ENCODE data around the gene RGS1.

The RGS1 gene

GRCh38 chr1:192587386-192588266, 12.1 kb downstream of the RGS1 start:
- Mint-ChIP-seq H3K27ac (no peak overlapping the region), H3K9me3 (ENCODE audit: low read depth) (no peaks in the 10 kb centered on the region), H3K36me3 (no peaks in the 10 kb centered on the region), H3K4me1 (ENCODE audit: low read depth) (no peaks in the 10 kb centered on the region), H3K27me3 (peaks cover 1% of the 10 kb centered on the region), H3K4me3 (no peak overlapping the region)

DNA sequence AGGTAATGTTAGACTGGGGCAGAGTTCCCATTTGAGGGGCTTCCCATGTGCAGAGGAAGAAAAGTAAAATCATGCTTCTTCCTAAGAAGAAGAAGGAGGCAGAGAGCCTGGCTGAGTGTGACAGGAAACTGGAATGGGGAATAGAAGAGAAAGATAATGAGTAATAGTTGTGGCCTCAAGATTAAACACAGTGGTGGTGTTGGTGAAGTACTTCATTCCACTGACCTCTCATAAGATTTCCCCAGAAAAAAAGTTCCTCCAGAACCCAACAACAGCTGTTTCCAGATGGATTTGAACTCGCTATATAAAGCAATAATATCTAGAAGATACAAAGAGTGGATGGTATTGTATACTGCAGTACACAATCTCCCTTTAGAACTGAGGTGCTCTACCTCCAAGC, 13.0 kb downstream of the RGS1 start:
- no peak overlapping the region for H3K4me3 Mint-ChIP-seq
- no peaks in the 10 kb centered on the region for H3K9me3 Mint-ChIP-seq (ENCODE audit: low read depth)
- peaks cover 1% of the 10 kb centered on the region for H3K27me3 Mint-ChIP-seq
- H3K4me1 Mint-ChIP-seq (ENCODE audit: low read depth): no peaks in the 10 kb centered on the region
- no peaks in the 10 kb centered on the region for H3K36me3 Mint-ChIP-seq
- H3K27ac Mint-ChIP-seq: no peak overlapping the region

DNA sequence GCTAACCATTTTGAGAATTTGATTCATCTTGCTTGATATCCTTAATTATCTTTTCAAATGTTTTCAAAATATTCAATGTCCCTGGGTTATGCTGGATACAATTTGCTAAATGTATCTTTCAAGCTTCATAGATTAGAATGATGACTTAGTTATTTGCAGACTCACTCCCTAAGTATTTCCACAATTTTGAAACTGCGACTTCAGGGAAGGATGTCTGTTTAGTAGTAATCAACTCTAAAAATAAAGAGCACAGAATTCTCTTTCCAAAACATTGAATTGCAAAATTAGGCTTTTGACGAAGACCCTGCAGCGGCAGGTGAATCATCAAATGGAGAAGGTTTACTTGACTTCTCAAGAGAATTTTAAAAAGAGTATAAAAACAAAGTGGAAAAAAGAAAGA, 14.2 kb downstream of the RGS1 start:
- Mint-ChIP-seq H3K36me3 (no peaks in the 10 kb centered on the region), H3K9me3 (ENCODE audit: low read depth) (no peaks in the 10 kb centered on the region), H3K27ac (no peak overlapping the region), H3K4me3 (no peak overlapping the region), H3K27me3 (peaks cover 4% of the 10 kb centered on the region), H3K4me1 (ENCODE audit: low read depth) (no peaks in the 10 kb centered on the region)

DNA sequence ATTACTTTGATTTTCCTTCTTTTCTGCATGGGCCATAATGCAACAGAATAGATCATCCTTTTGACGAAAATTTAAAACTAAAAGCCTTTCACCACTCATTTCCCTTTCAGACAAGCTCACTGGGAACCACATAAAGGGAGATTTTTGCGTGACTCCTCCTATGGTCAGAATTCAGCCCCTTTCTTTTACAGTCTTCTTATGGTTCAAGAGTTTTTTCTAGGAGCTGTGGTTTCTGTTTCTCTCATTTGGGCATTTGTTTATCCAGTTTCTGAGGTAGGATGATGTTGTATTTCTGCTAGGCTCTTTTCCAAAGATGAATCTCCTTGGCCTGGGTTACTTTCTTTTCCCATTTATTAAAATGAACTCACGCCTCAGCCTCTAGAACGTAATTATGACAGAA, 16.9 kb downstream of the RGS1 start:
- Mint-ChIP-seq H3K27me3 (peaks cover 6% of the 10 kb centered on the region), H3K4me1 (ENCODE audit: low read depth) (no peaks in the 10 kb centered on the region), H3K36me3 (no peaks in the 10 kb centered on the region), H3K4me3 (no peak overlapping the region), H3K9me3 (ENCODE audit: low read depth) (no peaks in the 10 kb centered on the region), H3K27ac (no peak overlapping the region)

- no peaks in the 10 kb centered on the region for H3K9me3 Mint-ChIP-seq (ENCODE audit: low read depth)
- peaks cover 6% of the 10 kb centered on the region for H3K27me3 Mint-ChIP-seq
- no peaks in the 10 kb centered on the region for H3K36me3 Mint-ChIP-seq
- no peak overlapping the region for H3K27ac Mint-ChIP-seq
- H3K4me1 Mint-ChIP-seq (ENCODE audit: low read depth): no peaks in the 10 kb centered on the region
- no peak overlapping the region for H3K4me3 Mint-ChIP-seq
Measured at GRCh38 chr1:192592981-192593708, 17.6 kb downstream of the RGS1 start.

DNA sequence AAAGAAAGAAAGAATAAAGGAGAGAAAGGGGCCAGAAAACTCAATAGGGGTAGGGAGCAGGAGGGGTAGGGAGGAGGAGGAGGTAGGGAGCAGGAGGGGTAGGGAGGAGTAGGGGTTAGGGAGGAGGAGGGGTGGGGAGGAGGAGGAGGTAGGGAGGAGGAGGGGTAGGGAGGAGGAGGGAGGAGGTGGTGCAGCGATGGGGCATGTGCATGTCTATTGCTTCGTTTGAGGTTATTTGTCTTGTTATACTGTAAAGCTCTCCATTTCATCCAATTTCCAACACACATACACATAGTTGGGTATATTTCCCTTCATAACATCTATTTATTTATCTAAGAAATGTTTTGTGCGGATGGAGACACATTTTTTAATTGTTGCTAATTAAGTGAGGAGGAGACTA, 19.7 kb downstream of the RGS1 start:
- H3K4me1 Mint-ChIP-seq (ENCODE audit: low read depth): no peaks in the 10 kb centered on the region
- no peaks in the 10 kb centered on the region for H3K36me3 Mint-ChIP-seq
- no peaks in the 10 kb centered on the region for H3K9me3 Mint-ChIP-seq (ENCODE audit: low read depth)
- peaks cover 6% of the 10 kb centered on the region for H3K27me3 Mint-ChIP-seq
- no peak overlapping the region for H3K4me3 Mint-ChIP-seq
- no peak overlapping the region for H3K27ac Mint-ChIP-seq

GRCh38 chr1:192598589-192598988, 23.0 kb downstream of the RGS1 start:
- no peaks in the 10 kb centered on the region for H3K36me3 Mint-ChIP-seq
- H3K27ac Mint-ChIP-seq: no peak overlapping the region
- no peaks in the 10 kb centered on the region for H3K9me3 Mint-ChIP-seq (ENCODE audit: low read depth)
- H3K4me1 Mint-ChIP-seq (ENCODE audit: low read depth): peaks cover 19% of the 10 kb centered on the region
- peaks cover 5% of the 10 kb centered on the region for H3K27me3 Mint-ChIP-seq
- no peak overlapping the region for H3K4me3 Mint-ChIP-seq

GRCh38 chr1:192600275-192600674, 24.7 kb downstream of the RGS1 start:
- H3K27me3 Mint-ChIP-seq: peaks cover 3% of the 10 kb centered on the region
- H3K27ac Mint-ChIP-seq: no peak overlapping the region
- no peaks in the 10 kb centered on the region for H3K36me3 Mint-ChIP-seq
- H3K4me3 Mint-ChIP-seq: no peak overlapping the region
- peaks cover 19% of the 10 kb centered on the region for H3K4me1 Mint-ChIP-seq (ENCODE audit: low read depth)
- no peaks in the 10 kb centered on the region for H3K9me3 Mint-ChIP-seq (ENCODE audit: low read depth)

DNA sequence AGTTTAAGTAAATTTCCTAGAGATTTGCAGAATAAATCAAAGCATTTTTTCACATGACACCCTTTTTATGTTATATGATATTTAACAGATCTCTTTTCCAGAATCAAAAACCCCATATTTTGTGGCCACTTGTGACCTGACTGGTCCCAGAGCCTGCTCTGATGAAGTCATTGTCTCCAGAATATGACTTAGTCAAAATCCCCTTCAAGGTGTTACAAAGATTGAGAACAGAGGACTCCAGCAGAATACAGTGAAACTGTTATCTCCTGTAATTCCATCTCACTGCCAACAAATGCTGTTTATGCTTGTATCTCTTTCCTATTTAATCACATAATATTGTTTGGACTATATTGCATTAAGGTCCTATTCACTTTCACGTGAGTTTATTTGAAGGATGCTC, 25.6 kb downstream of the RGS1 start:
- Mint-ChIP-seq H3K36me3 (no peaks in the 10 kb centered on the region), H3K4me1 (ENCODE audit: low read depth) (peaks cover 19% of the 10 kb centered on the region), H3K9me3 (ENCODE audit: low read depth) (no peaks in the 10 kb centered on the region), H3K27me3 (no peaks in the 10 kb centered on the region), H3K27ac (peak overlapping the region; percentile 37), H3K4me3 (no peak overlapping the region)

DNA sequence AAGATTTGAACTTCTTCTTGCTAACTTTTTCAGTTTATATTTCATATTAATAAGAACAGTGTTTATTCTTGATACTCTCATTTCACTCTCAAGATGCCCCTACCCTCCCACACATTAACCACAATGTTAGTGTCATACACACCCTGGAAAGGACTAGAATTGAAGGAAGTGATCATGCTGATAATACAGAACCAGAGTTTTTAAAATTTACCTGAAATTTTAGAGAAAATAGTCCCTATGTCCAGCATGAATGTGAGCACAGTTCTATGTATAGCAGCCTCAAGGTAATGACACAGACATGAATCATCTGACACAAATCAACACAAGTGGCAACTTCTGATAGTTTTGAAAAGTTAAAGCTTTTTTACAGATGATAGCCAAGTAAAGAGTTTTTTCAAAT, 26.0 kb downstream of the RGS1 start:
- Mint-ChIP-seq H3K9me3 (ENCODE audit: low read depth) (no peaks in the 10 kb centered on the region), H3K27ac (peak overlapping the region; percentile 37), H3K36me3 (no peaks in the 10 kb centered on the region), H3K4me1 (ENCODE audit: low read depth) (peaks cover 19% of the 10 kb centered on the region), H3K4me3 (no peak overlapping the region), H3K27me3 (no peaks in the 10 kb centered on the region)

- H3K27me3 Mint-ChIP-seq: no peaks in the 10 kb centered on the region
- H3K27ac Mint-ChIP-seq: no peak overlapping the region
- peaks cover 19% of the 10 kb centered on the region for H3K4me1 Mint-ChIP-seq (ENCODE audit: low read depth)
- no peak overlapping the region for H3K4me3 Mint-ChIP-seq
- no peaks in the 10 kb centered on the region for H3K9me3 Mint-ChIP-seq (ENCODE audit: low read depth)
- H3K36me3 Mint-ChIP-seq: no peaks in the 10 kb centered on the region
Measured at GRCh38 chr1:192602757-192603156, 27.2 kb downstream of the RGS1 start.

DNA sequence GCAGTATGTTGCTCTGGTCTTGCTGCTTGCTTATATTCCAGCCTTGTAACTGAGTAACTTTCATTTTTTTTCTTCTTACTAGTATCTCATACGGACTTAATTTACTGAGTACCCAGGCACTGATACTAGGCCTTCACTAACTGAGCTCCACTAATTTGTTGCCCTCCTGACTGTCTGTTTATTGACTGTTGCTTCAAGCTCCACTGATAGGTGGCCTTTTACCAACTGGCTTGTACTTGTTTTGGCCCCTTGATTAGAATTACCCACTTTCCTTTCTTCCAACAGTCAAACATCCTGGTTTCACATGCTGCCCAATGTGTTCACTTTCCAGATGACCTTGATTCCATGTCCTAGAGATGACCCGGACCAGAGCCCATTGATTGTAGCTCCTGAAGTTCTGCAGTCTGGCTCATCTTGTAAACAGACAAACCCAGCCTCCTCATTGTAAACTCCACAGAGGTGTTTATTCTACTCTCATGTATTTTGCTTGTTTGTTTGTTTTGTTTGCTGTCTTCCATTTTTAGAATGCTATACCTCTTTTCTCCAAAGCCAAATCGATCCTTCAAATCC, 27.7 kb downstream of the RGS1 start:
- no peaks in the 10 kb centered on the region for H3K27me3 Mint-ChIP-seq
- H3K4me3 Mint-ChIP-seq: no peak overlapping the region
- H3K27ac Mint-ChIP-seq: no peak overlapping the region
- peaks cover 21% of the 10 kb centered on the region for H3K4me1 Mint-ChIP-seq (ENCODE audit: low read depth)
- no peaks in the 10 kb centered on the region for H3K9me3 Mint-ChIP-seq (ENCODE audit: low read depth)
- no peaks in the 10 kb centered on the region for H3K36me3 Mint-ChIP-seq

DNA sequence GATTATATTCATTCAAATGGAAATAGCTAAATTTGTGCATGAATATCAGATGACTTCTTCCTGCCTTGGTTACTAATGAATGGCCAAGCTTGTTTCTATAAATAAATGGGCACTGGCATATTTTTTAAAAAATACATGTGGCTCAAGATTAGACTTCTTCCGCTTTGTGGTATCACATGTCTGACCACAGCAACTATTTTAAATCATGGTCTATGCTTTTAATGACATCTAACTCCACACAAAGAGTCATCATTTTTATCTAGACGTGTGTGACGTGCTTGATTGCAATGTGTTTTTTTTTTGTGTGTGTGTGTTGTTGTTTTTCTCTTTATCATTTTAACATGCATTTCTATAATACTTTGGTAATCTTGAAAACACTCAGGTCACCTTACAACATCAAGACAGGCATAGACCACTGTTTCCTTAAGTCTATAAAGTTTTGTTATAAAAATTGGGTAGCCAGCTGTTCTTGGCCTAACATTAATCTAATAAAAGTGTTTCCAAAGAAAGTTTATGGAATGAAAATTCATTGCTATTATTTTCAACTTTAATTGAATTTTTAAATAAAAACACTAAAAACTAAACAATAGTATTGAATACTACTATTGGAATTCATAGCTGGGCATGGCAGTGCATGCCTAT, 29.5 kb downstream of the RGS1 start:
- H3K36me3 Mint-ChIP-seq: no peaks in the 10 kb centered on the region
- no peak overlapping the region for H3K27ac Mint-ChIP-seq
- H3K9me3 Mint-ChIP-seq (ENCODE audit: low read depth): no peaks in the 10 kb centered on the region
- H3K4me3 Mint-ChIP-seq: no peak overlapping the region
- peaks cover 37% of the 10 kb centered on the region for H3K4me1 Mint-ChIP-seq (ENCODE audit: low read depth)
- no peaks in the 10 kb centered on the region for H3K27me3 Mint-ChIP-seq

GRCh38 chr1:192608671-192609070, 33.1 kb downstream of the RGS1 start:
- Mint-ChIP-seq H3K27ac (no peak overlapping the region), H3K36me3 (no peaks in the 10 kb centered on the region), H3K27me3 (no peaks in the 10 kb centered on the region), H3K4me3 (no peak overlapping the region), H3K4me1 (ENCODE audit: low read depth) (peaks cover 18% of the 10 kb centered on the region), H3K9me3 (ENCODE audit: low read depth) (no peaks in the 10 kb centered on the region)

All from activated naive CD8-positive, alpha-beta T cell (primary cell).